G401.6 (cell line): Measurements from ENCODE around the gene MEP1A.
"Not testable (repeated sequence)": the region's sequence is repeated elsewhere in the genome, so short reads cannot be mapped to it uniquely, and the experiment has no call there.

Source experiments
- FAIRE-seq: peaks from 2 replicates; lab custom pipeline; 2012; peaks lifted over from hg19 to GRCh38; lab: Jason Lieb, UNC

MEP1A gene

GRCh38 chr6:46834257-46834916, 41.2 kb downstream of the MEP1A start:
- FAIRE-seq = not testable (repeated sequence)

GRCh38 chr6:46834991-46835390, 41.8 kb downstream of the MEP1A start:
- not testable (repeated sequence) for FAIRE-seq

GRCh38 chr6:46838033-46838432, 44.8 kb downstream of the MEP1A start:
- FAIRE-seq = no peak

- not testable (repeated sequence) for FAIRE-seq
Observed at GRCh38 chr6:46842252-46842846, 49.2 kb downstream of the MEP1A start.

GRCh38 chr6:46845126-46845525, 51.9 kb downstream of the MEP1A start:
- no peak for FAIRE-seq

GRCh38 chr6:46848684-46849360, 55.6 kb downstream of the MEP1A start:
- no peak for FAIRE-seq

- FAIRE-seq = no peak
Observed at GRCh38 chr6:46849361-46849690, 56.1 kb downstream of the MEP1A start.

GRCh38 chr6:46850792-46851191, 57.6 kb downstream of the MEP1A start:
- no peak for FAIRE-seq

- not testable (repeated sequence) for FAIRE-seq
Observed at GRCh38 chr6:46851576-46851975, 58.4 kb downstream of the MEP1A start.

GRCh38 chr6:46855966-46856365, 62.8 kb downstream of the MEP1A start:
- not testable (repeated sequence) for FAIRE-seq

- no peak for FAIRE-seq
Observed at GRCh38 chr6:46862381-46862780, 69.2 kb downstream of the MEP1A start.

GRCh38 chr6:46863791-46864190, 70.6 kb downstream of the MEP1A start:
- FAIRE-seq = no peak

- FAIRE-seq = no peak
Observed at GRCh38 chr6:46865221-46865620, 72.0 kb downstream of the MEP1A start.

GRCh38 chr6:46867411-46867810, 74.2 kb downstream of the MEP1A start:
- no peak for FAIRE-seq

GRCh38 chr6:46876126-46876525, 82.9 kb downstream of the MEP1A start:
- no peak for FAIRE-seq

- FAIRE-seq = peak; percentile 28
Observed at GRCh38 chr6:46879003-46879402, 85.8 kb downstream of the MEP1A start.

GRCh38 chr6:46882645-46883044, 89.5 kb downstream of the MEP1A start:
- no peak for FAIRE-seq

GRCh38 chr6:46888031-46888430, 94.8 kb downstream of the MEP1A start:
- FAIRE-seq = no peak

GRCh38 chr6:46888578-46888977, 95.4 kb downstream of the MEP1A start:
- FAIRE-seq = no peak
